Right renal cortex interstitium (tissue), 3 donors: ENCODE results near the gene RALGAPA2. TPM values are rescaled to one million over a fixed set of nuclear protein-coding genes. Genes with fewer than 3 reads are reported as not detected.

ENCODE experiments used
- DNase-seq, 3 donors: peaks; one replicate each; pipeline ENCODE4 v3.0.0-alpha.2; 2013; ENCODE audit warnings: low read depth in 3 of 3, low spot score in 2 of 3
- polyA plus RNA-seq, 3 donors: library from polyadenylated mRNA; unstranded; fragments of 120-200 nt; gene quantifications; one replicate each; pipeline ENCODE4 v1.2.1, GENCODE V29; 2013; ENCODE audit not compliant: insufficient read length in 3 of 3

RALGAPA2 gene
- polyA plus RNA-seq, 3 donors = 17.4 to 20.0 (median 18.7) TPM

DNA sequence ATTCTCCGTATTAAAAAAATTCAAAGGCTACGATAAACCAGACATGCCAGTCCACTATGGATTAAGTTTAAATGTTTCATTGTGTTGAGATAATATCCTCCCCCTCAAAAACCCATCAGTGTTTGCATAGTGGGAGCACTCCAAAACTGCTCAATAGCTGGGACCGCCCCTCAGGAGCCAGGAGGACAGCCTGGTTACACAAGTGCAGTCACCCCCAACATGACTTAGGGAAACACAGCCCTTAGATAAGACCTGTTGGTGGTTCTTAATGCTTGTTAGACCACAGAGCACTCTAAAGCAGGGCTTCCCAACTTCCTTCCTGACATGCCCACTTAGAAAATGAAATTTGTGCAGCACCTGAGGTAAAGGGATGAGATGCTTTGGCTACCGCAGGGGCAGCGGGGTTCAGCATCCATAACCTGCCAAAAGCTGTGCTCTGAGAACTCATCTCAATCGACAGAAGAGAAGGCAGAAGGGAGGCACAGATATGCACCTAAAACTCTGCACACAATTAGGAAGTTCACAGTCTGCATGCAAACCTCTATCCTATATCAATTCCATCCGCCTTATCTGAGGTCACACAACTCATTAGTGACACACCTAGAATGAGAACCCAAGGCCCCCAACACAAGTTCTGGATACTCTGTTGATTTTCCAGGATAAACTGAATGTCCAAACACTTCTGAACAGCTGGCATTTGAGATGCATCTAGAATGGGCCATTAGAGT is 74.3 kb downstream of the RALGAPA2 start:
- no peak for DNase-seq

DNA sequence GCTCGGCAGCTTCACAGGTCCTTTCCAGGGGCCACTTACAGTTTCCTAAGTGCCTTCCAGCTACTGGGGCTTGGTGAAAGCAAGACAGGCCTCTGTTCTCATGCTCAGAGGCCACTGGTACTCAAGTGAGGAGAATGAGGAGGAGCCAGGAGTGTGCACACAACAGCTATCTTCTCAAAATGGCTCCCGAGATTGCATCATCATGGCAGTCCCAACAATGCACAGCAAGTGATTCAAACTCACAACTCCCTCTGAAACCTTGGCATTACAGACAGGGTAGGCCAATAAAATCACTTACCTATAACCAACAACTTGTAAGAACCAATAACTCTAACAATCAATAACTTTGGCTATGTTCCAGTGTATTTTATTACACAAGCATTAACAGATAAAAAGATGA is 77.4 kb downstream of the RALGAPA2 start:
- DNase-seq = no peak

DNA sequence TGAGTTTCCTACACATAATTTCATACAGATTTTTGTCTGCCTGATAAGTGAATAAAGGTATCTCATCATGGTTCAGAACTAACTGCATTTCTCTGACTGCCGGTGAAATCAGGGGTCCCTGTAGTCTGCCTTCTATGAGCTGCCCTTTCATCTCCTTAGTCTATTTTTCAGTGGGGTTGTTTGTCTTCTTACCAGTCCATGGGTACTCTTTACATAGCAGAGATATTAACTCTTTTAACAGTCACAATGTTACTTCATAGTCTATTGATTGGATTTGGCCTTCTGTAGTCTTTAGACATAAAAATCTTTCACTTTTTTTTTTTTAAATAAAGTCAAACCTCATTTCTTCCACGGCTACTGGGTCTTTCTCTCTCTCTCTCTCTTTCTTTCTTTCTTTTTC is 79.8 kb downstream of the RALGAPA2 start:
- no peak for DNase-seq

GRCh38 chr20:20630551-20630950 is 81.9 kb downstream of the RALGAPA2 start:
- no peak for DNase-seq

DNA sequence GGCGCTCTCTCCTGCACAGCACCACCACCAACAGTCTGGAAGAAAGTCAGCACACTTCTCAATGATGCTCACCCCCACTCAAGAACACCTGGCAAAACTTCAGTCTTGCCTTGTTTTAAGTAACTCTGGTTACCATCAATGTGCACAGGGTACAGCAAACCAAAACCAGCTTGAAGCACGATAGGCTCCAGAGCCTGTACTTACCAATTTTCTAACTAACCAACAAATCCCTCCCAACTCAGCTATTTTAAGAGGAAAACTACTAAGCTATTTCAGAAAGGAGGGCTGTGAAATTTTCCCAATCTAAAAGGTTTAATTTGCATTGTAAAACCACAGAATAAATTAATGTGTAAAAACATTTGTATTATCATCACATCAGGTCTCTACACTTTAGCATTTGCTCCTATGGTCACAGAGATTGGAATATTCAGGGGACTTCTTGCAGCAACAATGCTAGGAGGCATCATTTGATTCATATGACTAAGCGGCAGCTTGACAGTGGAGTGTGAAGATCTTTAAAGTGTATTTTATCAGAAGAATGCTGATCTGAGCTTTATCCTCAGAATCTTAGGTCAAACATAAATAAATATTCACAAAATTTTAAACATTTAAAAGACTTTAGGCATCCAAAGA is 82.8 kb downstream of the RALGAPA2 start:
- no peak for DNase-seq

DNA sequence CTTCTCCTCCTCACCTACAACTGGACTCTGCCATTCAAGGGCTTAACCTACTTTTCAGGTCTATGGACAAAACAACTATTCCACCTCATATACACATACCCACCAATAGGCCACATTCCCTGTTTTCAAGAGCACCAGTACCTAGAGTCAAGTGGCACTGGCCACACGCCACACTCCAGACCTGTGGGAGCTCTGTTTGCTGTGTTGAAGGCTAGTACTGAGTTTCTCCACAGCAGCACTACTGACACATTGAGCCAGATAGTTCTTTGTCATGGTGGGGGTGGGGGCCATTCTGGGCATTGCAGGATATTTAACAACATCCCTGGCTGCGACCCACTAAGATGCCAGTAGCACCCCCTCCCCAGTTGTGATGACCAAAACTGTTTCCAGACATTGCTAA is 84.1 kb downstream of the RALGAPA2 start:
- no peak for DNase-seq

GRCh38 chr20:20627471-20627870 is 85.0 kb downstream of the RALGAPA2 start:
- DNase-seq = no peak

DNA sequence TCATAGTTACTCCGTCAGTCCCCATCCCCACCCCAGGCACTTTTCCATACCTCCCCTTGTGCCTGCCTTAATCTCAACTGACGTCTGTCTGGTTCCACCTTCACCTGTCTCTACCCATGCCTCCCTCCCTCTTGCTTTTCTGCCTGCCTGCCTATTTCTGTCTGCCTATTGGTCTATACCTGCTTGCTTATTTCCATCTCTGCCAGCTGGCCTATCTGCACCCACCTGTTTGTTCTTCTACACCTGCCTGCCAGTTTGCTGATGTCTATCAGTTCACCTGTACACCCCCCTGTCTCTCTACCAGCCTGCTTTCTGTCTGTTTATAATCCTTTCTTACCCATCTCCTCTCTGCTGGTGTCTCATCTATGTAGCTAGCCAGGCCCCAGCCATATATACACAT is 87.5 kb downstream of the RALGAPA2 start:
- no peak for DNase-seq

DNA sequence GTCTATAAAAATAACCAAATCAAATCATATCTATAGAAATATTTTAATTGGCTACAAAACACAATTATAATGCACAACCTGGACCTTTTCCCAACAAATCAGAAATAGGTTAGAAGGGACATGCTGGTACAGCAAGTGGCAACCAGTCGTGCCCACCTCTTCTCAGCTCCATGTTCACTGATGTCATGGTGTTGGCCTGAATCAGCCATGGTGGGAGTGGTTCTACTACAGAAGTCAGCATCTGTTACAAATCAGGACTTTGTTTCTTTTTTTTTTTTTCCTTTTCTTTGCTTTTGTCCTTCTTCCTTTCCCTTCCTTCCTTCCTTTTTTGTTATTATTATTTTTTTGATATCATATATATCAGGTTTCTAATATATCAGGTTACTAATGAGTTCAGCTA is 91.2 kb downstream of the RALGAPA2 start:
- no peak for DNase-seq

- DNase-seq = no peak
Observed at GRCh38 chr20:20614391-20614790, 98.1 kb downstream of the RALGAPA2 start.

DNA sequence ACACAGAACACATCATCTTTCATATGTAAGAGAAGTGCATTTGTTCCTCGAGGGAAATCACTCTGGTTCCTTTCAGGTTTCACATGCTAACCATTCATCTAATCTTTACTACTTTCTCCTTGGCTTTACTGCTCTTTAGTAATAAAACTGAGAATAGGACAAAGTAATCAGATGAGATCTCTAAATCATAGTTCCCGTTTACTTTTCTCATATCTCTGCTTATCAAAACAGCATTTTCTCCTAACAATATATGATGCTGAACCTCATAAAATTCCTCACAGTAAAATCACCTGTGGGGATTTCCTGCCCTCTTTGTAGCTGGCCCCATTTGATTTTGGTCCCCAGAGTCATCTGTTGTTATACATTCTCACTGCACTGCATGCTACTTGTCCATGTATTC is 100.2 kb downstream of the RALGAPA2 start:
- DNase-seq = no peak

GRCh38 chr20:20611167-20611566 is 101.3 kb downstream of the RALGAPA2 start:
- no peak for DNase-seq

DNA sequence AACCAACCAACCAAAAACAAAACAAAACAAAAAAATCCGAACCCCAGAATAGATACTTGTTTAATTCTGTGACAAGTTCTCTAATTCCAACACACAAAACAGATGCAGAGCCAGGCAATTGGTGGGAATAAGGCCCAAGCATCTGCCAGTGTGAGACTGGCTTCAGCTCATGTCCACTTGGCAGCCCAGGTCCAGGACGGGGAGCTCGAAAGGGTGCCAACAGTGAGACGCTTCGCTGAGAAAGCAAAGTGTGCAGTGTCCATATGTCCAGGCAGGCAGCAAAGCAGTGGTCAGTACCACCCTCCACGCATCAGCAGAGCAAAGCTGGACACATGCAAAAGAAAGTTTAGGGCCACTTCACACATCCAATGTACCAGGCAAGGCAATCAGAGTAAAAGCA is 102.9 kb downstream of the RALGAPA2 start:
- no peak for DNase-seq

- DNase-seq = no peak
Observed at GRCh38 chr20:20608641-20609040, 103.8 kb downstream of the RALGAPA2 start.

DNA sequence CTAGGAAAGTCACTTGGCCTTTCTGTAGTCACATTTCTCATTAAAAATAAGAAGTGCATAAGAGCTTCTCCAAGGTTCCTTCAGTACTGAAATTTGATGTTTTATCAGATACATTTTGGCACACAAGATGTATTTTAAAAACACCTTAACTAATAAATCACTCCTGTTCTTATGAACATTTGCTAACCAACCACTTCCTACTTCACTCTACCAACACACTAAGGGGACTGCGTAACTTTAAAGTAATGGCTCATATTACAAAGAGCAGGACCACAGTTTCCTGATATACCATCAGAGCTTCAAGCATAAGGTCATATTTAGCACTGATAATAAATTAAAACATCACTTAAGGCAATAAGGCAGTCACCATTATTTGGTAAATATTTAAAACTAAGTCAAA is 104.4 kb downstream of the RALGAPA2 start:
- DNase-seq = no peak

GRCh38 chr20:20606881-20607280 is 105.6 kb downstream of the RALGAPA2 start:
- no peak for DNase-seq

- DNase-seq = no peak
Observed at GRCh38 chr20:20606050-20606449, 106.4 kb downstream of the RALGAPA2 start.

GRCh38 chr20:20604907-20605306 is 107.5 kb downstream of the RALGAPA2 start:
- no peak for DNase-seq

- DNase-seq = no peak
Observed at GRCh38 chr20:20604357-20604756, 108.1 kb downstream of the RALGAPA2 start.

DNA sequence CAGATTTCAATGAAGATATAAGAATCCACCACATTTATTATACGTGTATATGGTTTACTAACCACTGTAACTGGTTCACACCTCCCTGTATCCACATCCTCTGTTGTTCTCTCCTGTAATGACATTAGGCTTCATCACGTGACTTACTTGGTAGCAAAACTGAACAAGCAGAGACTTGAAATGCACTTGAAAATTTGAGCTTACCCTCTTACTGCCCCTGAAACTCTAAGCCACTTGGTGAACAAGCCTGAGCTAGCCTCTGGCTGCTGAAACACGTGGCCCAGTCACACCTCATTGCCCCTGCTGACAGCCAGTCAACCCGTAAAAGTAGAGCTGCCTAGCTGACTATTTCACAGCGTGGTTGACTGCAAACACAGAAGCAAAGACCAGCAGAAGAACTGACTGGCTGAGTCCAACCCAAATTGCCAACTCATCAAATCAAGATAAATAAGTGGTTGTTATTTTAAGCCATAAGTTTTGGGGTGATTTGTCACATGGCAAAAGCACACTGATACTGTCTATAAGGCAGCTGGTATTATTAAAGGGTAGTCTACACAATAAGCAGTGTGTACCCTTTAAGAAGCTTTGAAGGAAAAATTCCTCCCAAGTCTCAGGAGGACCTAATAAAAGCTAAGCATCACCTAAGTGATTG is 109.0 kb downstream of the RALGAPA2 start:
- peak in 1 of 3 donors; percentile 2 for DNase-seq

DNA sequence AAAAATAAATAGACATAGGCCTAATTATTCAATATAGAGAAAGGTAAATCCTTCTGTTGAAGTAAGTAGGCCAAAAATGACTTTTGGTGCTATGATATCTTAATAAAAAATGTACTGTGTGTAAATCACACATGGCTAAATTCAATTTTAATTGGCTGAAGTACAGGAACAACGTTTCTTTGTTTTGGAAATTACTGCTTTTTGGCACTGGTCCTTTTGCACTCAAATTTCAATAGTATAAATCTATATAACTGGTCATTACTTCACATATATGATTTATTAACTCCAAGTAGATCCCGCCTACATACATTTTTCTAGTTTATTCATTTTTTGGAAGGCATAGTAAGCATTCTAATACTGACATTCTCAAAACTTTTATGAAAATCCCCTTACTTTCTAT is 114.5 kb downstream of the RALGAPA2 start:
- DNase-seq = no peak

DNA sequence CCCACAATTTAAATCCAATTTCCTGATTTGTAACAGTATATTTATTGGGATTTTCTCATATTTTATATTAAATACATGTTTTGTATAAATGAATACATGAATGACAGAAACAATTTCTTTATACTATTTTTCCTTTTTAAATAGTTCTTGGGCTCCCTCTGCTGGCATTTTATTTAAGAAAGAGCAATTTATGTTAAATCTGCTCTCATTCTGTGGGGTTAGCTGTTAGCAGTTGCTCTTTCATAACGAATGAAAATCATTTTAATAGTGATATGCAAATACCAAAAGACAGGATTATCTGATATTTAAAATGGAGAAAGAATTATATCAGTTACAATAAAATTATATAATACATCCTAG is 118.3 kb downstream of the RALGAPA2 start:
- DNase-seq = peak in 1 of 3 donors; percentile 1
